ENCODE results near the gene ARHGAP9. TPM values are rescaled to one million over a fixed set of nuclear protein-coding genes. Genes with fewer than 3 reads are reported as not detected.
"Not testable (repeated sequence)": the region's sequence is repeated elsewhere in the genome, so short reads cannot be mapped to it uniquely, and the experiment has no call there.

Gene ARHGAP9
- total RNA-seq, 1 experiment from 2014 or later, result 0.43 TPM

- DNase-seq (ENCODE audit: low spot score), result peak; percentile 91
These were observed 20.5 kb downstream of the ARHGAP9 start for GRCh38 chr12:57459055-57459749.

GRCh38 chr12:57458665-57459054 is 21.0 kb downstream of the ARHGAP9 start:
- no peak for DNase-seq (ENCODE audit: low spot score)

GRCh38 chr12:57456737-57457490 is 22.8 kb downstream of the ARHGAP9 start:
- DNase-seq (ENCODE audit: low spot score), result peak; percentile 18

- peak; percentile 40 for DNase-seq (ENCODE audit: low spot score)
These were observed 23.4 kb downstream of the ARHGAP9 start for GRCh38 chr12:57456145-57456700.

GRCh38 chr12:57455374-57456144 is 24.1 kb downstream of the ARHGAP9 start:
- DNase-seq (ENCODE audit: low spot score), result no peak

- DNase-seq (ENCODE audit: low spot score), result peak; percentile 19
These were observed 24.9 kb downstream of the ARHGAP9 start, which contains the start of gene INHBE for GRCh38 chr12:57454566-57455373. TSS of gene INHBE (plus strand) at chr12:57455307. CDS start at chr12:57455537, 230 bp downstream.

DNA sequence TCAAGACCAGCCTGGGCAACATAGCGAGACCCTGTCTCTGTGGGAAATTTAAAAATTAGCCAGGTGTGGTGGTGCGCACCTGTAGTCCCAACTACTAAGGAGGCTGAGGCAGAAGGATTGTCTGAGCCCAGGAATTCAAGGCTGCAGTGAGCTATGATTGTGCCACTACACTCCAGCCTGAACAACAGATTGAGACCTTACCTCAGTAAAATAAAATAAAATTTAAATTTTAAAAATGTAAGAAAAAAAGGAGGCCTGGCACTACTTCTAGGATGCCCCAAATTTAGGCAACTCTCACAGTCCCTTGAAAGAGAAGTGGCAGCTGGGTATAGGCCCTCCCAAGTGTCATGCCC is 25.5 kb downstream of the ARHGAP9 start:
- no peak for DNase-seq (ENCODE audit: low spot score)

DNA sequence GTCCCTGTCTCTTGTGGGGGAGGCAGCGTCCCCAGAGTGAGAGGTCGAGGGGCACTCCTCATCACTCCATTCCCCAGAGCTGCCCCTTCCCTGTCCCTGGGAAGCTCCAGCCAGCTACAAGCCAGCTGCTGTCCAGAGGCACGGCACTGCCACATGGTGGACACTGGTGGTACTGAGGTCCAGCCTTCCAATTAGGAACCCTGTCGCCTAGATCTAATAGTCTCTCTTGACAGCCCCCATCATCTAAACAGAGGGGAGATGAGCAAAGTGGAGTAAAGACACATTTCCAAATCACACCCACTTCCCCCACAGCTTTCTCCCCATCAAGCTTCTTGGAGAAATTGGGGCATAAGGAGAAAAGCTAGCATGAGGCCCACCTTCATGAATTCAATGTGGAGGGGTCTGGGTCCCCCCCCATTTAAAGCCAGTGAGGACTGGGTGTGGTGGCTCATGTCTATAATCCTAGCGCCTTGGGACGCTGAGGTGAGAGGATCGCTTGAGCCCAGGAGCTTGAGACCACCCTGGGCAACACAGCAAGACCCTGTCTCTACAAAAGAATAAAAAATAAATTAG is 26.6 kb downstream of the ARHGAP9 start:
- peak; percentile 75 for DNase-seq (ENCODE audit: low spot score)

DNA sequence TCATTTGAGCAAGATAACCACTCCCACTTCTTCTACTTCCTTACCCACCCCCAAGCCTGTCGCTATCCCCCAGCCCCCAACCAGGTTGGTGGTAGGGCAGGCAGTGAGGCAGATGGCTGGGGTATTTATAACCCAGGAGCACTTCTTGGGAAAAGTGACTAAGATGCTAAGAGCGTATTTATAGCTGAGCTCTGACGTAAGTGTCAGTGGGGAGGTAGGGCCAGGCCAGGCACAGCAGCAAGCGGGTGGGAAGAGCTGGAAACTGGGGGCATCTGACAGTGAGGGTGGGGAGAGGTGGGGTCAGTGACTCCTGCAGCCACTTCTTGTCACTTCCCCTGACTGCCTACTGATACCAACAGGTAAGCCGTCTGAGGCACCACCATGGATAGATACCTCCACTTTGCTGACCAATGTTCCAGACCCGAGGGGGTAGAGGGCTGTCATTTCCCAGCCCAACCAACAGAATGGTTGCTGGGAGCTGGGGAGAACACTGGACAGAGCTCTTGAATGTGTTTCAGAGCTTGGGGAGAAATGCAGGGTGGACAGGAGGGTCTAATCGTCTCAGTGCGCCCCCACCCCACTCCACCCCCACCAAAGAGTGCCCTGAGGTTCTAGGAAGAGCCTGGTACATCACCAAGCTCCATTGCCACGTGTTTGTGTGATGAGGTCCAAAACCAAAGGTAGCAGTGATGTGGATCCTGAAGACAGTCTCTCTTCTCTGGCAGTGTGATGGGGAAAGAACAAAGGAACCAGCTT is 27.3 kb downstream of the ARHGAP9 start:
- peak; percentile 72 for DNase-seq (ENCODE audit: low spot score)

GRCh38 chr12:57451233-57451778 is 28.4 kb downstream of the ARHGAP9 start:
- no peak for DNase-seq (ENCODE audit: low spot score)

GRCh38 chr12:57450057-57450456 is 29.6 kb downstream of the ARHGAP9 start:
- no peak for DNase-seq (ENCODE audit: low spot score)

DNA sequence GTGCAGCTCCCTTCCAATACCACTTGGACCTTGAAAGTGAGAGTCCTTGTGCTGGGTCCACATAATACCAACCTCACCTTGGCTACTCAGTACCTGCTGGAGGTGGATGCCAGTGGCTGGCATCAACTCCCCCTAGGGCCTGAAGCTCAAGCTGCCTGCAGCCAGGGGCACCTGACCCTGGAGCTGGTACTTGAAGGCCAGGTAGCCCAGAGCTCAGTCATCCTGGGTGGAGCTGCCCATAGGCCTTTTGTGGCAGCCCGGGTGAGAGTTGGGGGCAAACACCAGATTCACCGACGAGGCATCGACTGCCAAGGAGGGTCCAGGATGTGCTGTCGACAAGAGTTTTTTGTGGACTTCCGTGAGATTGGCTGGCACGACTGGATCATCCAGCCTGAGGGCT is 30.3 kb downstream of the ARHGAP9 start:
- no peak for DNase-seq (ENCODE audit: low spot score)

GRCh38 chr12:57448669-57449068 is 31.0 kb downstream of the ARHGAP9 start:
- DNase-seq (ENCODE audit: low spot score), result no peak

GRCh38 chr12:57446292-57446960 is 33.2 kb downstream of the ARHGAP9 start:
- no peak for DNase-seq (ENCODE audit: low spot score)

DNA sequence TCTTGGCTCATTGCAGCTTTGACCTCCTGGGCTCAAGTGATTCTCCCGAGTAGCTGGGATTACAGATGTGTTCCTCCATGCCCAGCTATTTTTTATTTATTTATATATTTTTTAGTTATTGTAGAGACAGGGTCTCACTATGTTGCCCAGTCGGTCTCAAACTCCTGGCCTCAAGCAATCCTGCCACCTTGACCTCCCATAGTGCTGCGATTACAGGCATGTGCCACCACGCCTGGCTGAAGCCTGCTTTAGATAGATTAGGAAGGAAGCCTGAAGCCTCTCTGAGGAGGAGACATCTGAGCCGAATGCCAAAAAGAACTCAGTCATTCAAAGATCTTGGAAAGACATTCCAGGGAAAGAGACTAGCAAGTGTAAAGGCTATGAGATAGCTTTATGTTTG is 34.9 kb downstream of the ARHGAP9 start:
- no peak for DNase-seq (ENCODE audit: low spot score)

DNA sequence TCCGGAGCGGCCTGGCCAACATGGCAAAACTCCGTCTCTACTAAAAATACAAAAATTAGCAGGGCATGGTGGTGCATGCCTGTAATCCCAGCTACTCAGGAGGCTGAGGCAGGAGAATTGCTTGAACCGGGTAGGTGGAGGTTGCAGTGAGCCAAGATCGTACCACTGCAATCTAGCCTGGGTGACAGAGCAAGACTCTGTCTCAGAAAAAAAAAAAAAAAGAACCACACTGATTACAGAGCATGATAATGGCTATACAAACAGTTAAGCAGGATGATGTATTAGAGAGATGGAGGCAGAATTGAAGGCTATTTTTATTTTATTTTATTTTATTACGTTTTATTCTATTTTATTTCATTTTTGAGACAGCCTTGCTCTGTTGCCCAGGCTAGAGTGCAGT is 35.3 kb downstream of the ARHGAP9 start:
- DNase-seq (ENCODE audit: low spot score), result not testable (repeated sequence)

- no peak for DNase-seq (ENCODE audit: low spot score)
These were observed 37.7 kb downstream of the ARHGAP9 start for GRCh38 chr12:57441846-57442427.

- DNase-seq (ENCODE audit: low spot score), result not testable (repeated sequence)
These were observed 38.3 kb downstream of the ARHGAP9 start for GRCh38 chr12:57441393-57441792.

- DNase-seq (ENCODE audit: low spot score), result no peak
These were observed 39.9 kb downstream of the ARHGAP9 start for GRCh38 chr12:57439762-57440266.
